K562 (cell line): Measurements from ENCODE around the gene PRSS22. TPM values are rescaled to one million over a fixed set of nuclear protein-coding genes. Genes with fewer than 3 reads are reported as not detected.
A peak's percentile ranks its signal among the peaks of the same experiment; 100 is the strongest.

Experiments used
- ATF1 ChIP-seq, 2 experiments: fragments of 450-650 bp in 1 of 2; IDR thresholded peaks; 2 replicates each; pipeline ENCODE4 v1.6.1; 2016; ENCODE audit warnings: missing compliant biosample characterization in 1 of 2, missing genetic modification characterization in 1 of 2
- BRCA1 ChIP-seq, 2 experiments: fragments of 450-650 bp in 1 of 2; sonication (generic) in 1 of 2; formaldehyde crosslinking in 1 of 2; IDR thresholded peaks; 2 replicates each; pipeline versions ENCODE4 v1.5.0 to v1.6.1; 2017 to 2020; ENCODE audit warnings: mild to moderate bottlenecking in 1 of 2, missing genetic modification reagents in 1 of 2
- CREM ChIP-seq: IDR thresholded peaks from 2 replicates; pipeline ENCODE4 v1.6.1; 2014; ENCODE audit warnings: antibody characterized with exemption, low read depth
- E2F6 ChIP-seq, 2 experiments: IDR thresholded peaks; 2 replicates each; pipeline ENCODE4 v1.6.1; 2011; ENCODE audit warnings: borderline replicate concordance in 1 of 2, control low read depth in 1 of 2, low read depth in 1 of 2, low read length in 1 of 2, mild to moderate bottlenecking in 1 of 2, mixed read lengths in 1 of 2, moderate library complexity in 1 of 2; ENCODE audit not compliant: insufficient read depth in 1 of 2, insufficient read length in 1 of 2, poor library complexity in 1 of 2, severe bottlenecking in 1 of 2; ENCODE audit errors: extremely low read depth in 1 of 2
- EP400 ChIP-seq: fragments of 450-650 bp; IDR thresholded peaks from 2 replicates; pipeline ENCODE4 v1.6.1; 2017; ENCODE audit warnings: antibody characterized with exemption, mild to moderate bottlenecking, moderate library complexity
- GABPB1 ChIP-seq: sonication (generic); formaldehyde crosslinking; IDR thresholded peaks from 2 replicates; pipeline ENCODE4 v1.8.0; 2022; ENCODE audit warnings: mild to moderate bottlenecking, missing genetic modification reagents
- GTF2A2 ChIP-seq: IDR thresholded peaks from 2 replicates; pipeline ENCODE4 v1.6.1; 2016; ENCODE audit warnings: mild to moderate bottlenecking, missing genetic modification characterization, missing compliant biosample characterization
- NFIX ChIP-seq: fragments of 250-450 bp; sonication (Bioruptor Pico); IDR thresholded peaks from 2 replicates; pipeline ENCODE4 v1.4.0; 2020; ENCODE audit warnings: low read depth, mild to moderate bottlenecking, moderate library complexity
- NFRKB ChIP-seq: fragments of 450-650 bp; IDR thresholded peaks from 2 replicates; pipeline ENCODE4 v1.6.1; 2016; ENCODE audit warnings: low read depth
- POLR2A ChIP-seq: fragments of 450-650 bp; conservative IDR thresholded peaks from 2 replicates; pipeline ENCODE4 v1.6.1; 2016
- SRF ChIP-seq, 2 experiments: fragments of 250-450, 450-650 bp in 1 of 2; sonication (Bioruptor Pico) in 1 of 2; sonication (generic) in 1 of 2; formaldehyde crosslinking; IDR thresholded peaks; 2 replicates each; pipeline versions ENCODE4 v1.5.0 to v1.5.1; 2020 to 2022; ENCODE audit warnings: mild to moderate bottlenecking in 1 of 2, missing genetic modification reagents in 1 of 2
- ZFX ChIP-seq: sonication (generic); formaldehyde crosslinking; IDR thresholded peaks from 2 replicates; pipeline ENCODE4 v1.8.0; 2022; ENCODE audit warnings: mild to moderate bottlenecking, missing genetic modification reagents, moderate library complexity
- ZKSCAN8 ChIP-seq: fragments of 200-800 bp; sonication (Bioruptor generic); IDR thresholded peaks from 2 replicates; pipeline ENCODE4 v1.6.1; 2016; ENCODE audit warnings: missing genetic modification characterization, missing compliant biosample characterization
- ZNF175 ChIP-seq: fragments of 200-800 bp; sonication (Bioruptor generic); IDR thresholded peaks from 2 replicates; pipeline ENCODE4 v1.6.1; 2016; ENCODE audit warnings: low read depth, mild to moderate bottlenecking, missing genetic modification characterization, missing compliant biosample characterization
- ZNF551 ChIP-seq: fragments of 250-450 bp; sonication (Bioruptor Pico); IDR thresholded peaks from 2 replicates; pipeline ENCODE4 v1.5.0; 2021; ENCODE audit warnings: mild to moderate bottlenecking, moderate library complexity
- ZNF561 ChIP-seq: fragments of 450-650 bp; formaldehyde crosslinking; conservative IDR thresholded peaks from 2 replicates; pipeline ENCODE4 v1.4.0; 2020; ENCODE audit warnings: mild to moderate bottlenecking, moderate library complexity
- ZNF75A ChIP-seq: fragments of 450-650 bp; formaldehyde crosslinking; IDR thresholded peaks from 2 replicates; pipeline ENCODE4 v1.4.0; 2020; ENCODE audit warnings: mild to moderate bottlenecking
- polyA plus RNA-seq, 8 experiments: library from polyadenylated mRNA; depleted of rRNA in 4 of 8; stranded (reverse) in 5 of 8; unstranded in 3 of 8; fragments of >200 nt; fragmentation: Nextera tagmentation in 2 of 8; fragmentation: Illumina TruSeq in 1 of 8; extraction: Ambion mirVana in 2 of 8; extraction: Trizol in 1 of 8; gene quantifications; 2 replicates each; pipeline versions ENCODE4 v1.2.1 to v1.2.3, GENCODE V29; 2011 to 2014; ENCODE audit warnings: inconsistent platforms in 1 of 8, missing spikeins in 1 of 8
- total RNA-seq, 7 experiments: library from RNA; depleted of rRNA in 6 of 7; stranded (reverse); fragments of >200 nt in 6 of 7; fragmentation: Illumina TruSeq in 2 of 7; extraction: Trizol in 2 of 7; gene quantifications; 2 replicates each; pipeline versions ENCODE4 v1.2.1 to v1.2.3, GENCODE V29; 2011 to 2021; ENCODE audit warnings: low replicate concordance in 1 of 7
- TF ChIP-seq, protein P1 (sequence below): sonication (generic); formaldehyde crosslinking; IDR thresholded peaks from 2 replicates; pipeline ENCODE4 v1.8.0; 2022; ENCODE audit warnings: mild to moderate bottlenecking, missing genetic modification reagents
- TF ChIP-seq, protein P2 (sequence below), 2 experiments: fragments of 450-650 bp; IDR thresholded peaks; 2 replicates each; pipeline ENCODE4 v1.6.1; 2016

PRSS22 gene
- total and polyA plus RNA-seq, 9 of the 15 experiments (the other 6 are each of a cell fraction or from before 2014, with no cell fraction given): 0.13 to 0.42 TPM; not detected in 7

DNA sequence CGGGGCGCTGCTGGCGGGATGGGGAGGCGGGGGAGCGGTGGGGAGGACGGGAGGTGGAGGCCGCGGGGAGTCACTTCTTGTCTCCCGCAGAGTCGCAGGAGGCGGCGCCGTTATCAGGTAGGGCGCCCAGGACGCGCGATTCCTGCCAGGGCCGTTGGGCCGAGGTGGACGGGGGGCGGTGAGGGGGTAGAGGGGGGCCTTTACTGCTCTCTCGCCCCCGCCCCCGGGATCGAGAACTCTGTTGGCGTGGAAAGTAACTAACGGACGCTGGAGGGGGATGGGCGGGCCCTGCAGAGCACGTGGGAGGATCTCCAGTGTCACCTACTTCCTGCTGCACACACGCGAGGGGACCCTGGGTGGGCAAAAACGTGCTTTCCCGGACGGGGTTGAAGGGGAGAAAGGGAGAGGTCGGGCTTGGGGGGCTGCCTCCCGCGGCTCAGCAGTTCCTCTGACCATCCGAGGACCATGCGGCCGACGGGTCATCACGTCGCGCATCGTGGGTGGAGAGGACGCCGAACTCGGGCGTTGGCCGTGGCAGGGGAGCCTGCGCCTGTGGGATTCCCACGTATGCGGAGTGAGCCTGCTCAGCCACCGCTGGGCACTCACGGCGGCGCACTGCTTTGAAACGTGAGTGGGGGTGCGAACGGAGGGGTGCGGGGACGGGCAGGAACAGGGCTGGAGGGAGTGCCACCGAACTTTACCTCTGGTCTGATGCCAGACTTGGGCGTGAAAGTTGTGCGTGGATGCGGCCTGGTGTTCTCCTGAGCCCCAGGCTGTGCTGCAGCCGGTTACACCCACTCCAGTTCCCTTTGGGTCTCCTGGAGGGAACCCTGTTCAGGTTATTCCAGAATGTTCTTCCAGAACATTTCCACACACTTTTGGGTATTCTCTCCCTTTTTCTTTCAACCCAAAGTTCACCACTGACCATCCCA lies 40.4 kb downstream of the PRSS22 start (continued):
- TF ChIP-seq, protein P1, sequence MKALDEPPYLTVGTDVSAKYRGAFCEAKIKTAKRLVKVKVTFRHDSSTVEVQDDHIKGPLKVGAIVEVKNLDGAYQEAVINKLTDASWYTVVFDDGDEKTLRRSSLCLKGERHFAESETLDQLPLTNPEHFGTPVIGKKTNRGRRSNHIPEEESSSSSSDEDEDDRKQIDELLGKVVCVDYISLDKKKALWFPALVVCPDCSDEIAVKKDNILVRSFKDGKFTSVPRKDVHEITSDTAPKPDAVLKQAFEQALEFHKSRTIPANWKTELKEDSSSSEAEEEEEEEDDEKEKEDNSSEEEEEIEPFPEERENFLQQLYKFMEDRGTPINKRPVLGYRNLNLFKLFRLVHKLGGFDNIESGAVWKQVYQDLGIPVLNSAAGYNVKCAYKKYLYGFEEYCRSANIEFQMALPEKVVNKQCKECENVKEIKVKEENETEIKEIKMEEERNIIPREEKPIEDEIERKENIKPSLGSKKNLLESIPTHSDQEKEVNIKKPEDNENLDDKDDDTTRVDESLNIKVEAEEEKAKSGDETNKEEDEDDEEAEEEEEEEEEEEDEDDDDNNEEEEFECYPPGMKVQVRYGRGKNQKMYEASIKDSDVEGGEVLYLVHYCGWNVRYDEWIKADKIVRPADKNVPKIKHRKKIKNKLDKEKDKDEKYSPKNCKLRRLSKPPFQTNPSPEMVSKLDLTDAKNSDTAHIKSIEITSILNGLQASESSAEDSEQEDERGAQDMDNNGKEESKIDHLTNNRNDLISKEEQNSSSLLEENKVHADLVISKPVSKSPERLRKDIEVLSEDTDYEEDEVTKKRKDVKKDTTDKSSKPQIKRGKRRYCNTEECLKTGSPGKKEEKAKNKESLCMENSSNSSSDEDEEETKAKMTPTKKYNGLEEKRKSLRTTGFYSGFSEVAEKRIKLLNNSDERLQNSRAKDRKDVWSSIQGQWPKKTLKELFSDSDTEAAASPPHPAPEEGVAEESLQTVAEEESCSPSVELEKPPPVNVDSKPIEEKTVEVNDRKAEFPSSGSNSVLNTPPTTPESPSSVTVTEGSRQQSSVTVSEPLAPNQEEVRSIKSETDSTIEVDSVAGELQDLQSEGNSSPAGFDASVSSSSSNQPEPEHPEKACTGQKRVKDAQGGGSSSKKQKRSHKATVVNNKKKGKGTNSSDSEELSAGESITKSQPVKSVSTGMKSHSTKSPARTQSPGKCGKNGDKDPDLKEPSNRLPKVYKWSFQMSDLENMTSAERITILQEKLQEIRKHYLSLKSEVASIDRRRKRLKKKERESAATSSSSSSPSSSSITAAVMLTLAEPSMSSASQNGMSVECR (CRISPR knock-in tag): peak; percentile 66
- peak; percentile 30; the same call in 1 of the 2 replicates for TF ChIP-seq CREM
- TF ChIP-seq ZNF175: no peak
- TF ChIP-seq ZNF551 (CRISPR knock-in tag): no peak
- TF ChIP-seq SRF (CRISPR knock-in tag; IDR thresholded peaks at IDR 0.05): no peak
- no peak for TF ChIP-seq ZNF561
- TF ChIP-seq, protein P2, sequence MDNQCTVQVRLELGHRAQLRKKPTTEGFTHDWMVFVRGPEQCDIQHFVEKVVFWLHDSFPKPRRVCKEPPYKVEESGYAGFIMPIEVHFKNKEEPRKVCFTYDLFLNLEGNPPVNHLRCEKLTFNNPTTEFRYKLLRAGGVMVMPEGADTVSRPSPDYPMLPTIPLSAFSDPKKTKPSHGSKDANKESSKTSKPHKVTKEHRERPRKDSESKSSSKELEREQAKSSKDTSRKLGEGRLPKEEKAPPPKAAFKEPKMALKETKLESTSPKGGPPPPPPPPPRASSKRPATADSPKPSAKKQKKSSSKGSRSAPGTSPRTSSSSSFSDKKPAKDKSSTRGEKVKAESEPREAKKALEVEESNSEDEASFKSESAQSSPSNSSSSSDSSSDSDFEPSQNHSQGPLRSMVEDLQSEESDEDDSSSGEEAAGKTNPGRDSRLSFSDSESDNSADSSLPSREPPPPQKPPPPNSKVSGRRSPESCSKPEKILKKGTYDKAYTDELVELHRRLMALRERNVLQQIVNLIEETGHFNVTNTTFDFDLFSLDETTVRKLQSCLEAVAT (IDR thresholded peaks at IDR 0.05): no peak
- no peak for TF ChIP-seq BRCA1 (IDR thresholded peaks at IDR 0.05)
- no peak for TF ChIP-seq BRCA1 (CRISPR knock-in tag; IDR thresholded peaks at IDR 0.05)
- TF ChIP-seq POLR2A: peak; percentile 32; the same call in 1 of the 2 replicates
- no peak for TF ChIP-seq ATF1 (CRISPR knock-in tag; IDR thresholded peaks at IDR 0.05)
- peak; percentile 48 for TF ChIP-seq ATF1 (tag; IDR thresholded peaks at IDR 0.05)
- no peak for TF ChIP-seq NFIX (CRISPR knock-in tag)
- TF ChIP-seq ZNF75A: no peak
- 0 out of 2 replicates have a peak, but pooled peaks have one; percentile 49 for TF ChIP-seq NFRKB
- TF ChIP-seq ZKSCAN8 (CRISPR knock-in tag): no peak
- TF ChIP-seq EP400: peak; percentile 95
- no peak for TF ChIP-seq GTF2A2 (tag)
- peak; percentile 28 to 69 for TF ChIP-seq E2F6 (IDR thresholded peaks at IDR 0.05; ENCODE audit: borderline replicate concordance in 1 of 2, extremely low read depth in 1 of 2, insufficient read depth in 1 of 2, insufficient read length in 1 of 2, low read depth in 1 of 2, low read length in 1 of 2, poor library complexity in 1 of 2, severe bottlenecking in 1 of 2)
- no peak for TF ChIP-seq GABPB1 (CRISPR knock-in tag)
- 0 out of 2 replicates have a peak, but pooled peaks have one; percentile 2 for TF ChIP-seq ZFX (CRISPR knock-in tag)
